Measurements from ENCODE around the gene CD163L1. TPM values are rescaled to one million over a fixed set of nuclear protein-coding genes. Genes with fewer than 3 reads are reported as not detected.
"Not testable (repeated sequence)": the region's sequence is repeated elsewhere in the genome, so short reads cannot be mapped to it uniquely, and the experiment has no call there.

CD163L1 gene
- total RNA-seq, 1 donor from 2014 or later = 0.74 TPM

- no peaks in the 10 kb centered on the region for H3K36me3 ChIP-seq
- DNase-seq (ENCODE audit: extremely low spot score in 2 of 2) = no peak
- no peaks in the 10 kb centered on the region for H3K27me3 ChIP-seq
- no peak overlapping the region for H3K4me3 ChIP-seq
- no peak overlapping the region for H3K27ac ChIP-seq
- no peak for TF ChIP-seq CTCF (IDR thresholded peaks at IDR 0.05)
- no peak for TF ChIP-seq POLR2A (IDR thresholded peaks at IDR 0.05)
- no peak for TF ChIP-seq POLR2AphosphoS5 (IDR thresholded peaks at IDR 0.05; ENCODE audit: insufficient read depth in 1 of 2, low read depth in 1 of 2)
- intact Hi-C loops (cut with DNase I) = no loop called here
- H3K4me1 ChIP-seq = no peaks in the 10 kb centered on the region
- no peaks in the 10 kb centered on the region for H3K9me3 ChIP-seq
Measured at GRCh38 chr12:7351177-7351576, 92.8 kb downstream of the CD163L1 start.

GRCh38 chr12:7349418-7349817, 94.5 kb downstream of the CD163L1 start:
- TF ChIP-seq POLR2AphosphoS5 (IDR thresholded peaks at IDR 0.05; ENCODE audit: insufficient read depth in 1 of 2, low read depth in 1 of 2) (no peak), CTCF (IDR thresholded peaks at IDR 0.05) (no peak), POLR2A (IDR thresholded peaks at IDR 0.05) (no peak)
- intact Hi-C loops (cut with DNase I) = no loop called here

GRCh38 chr12:7346551-7347225, 97.3 kb downstream of the CD163L1 start:
- no peaks in the 10 kb centered on the region for H3K36me3 ChIP-seq
- intact Hi-C loops (cut with DNase I) = no loop called here
- no peaks in the 10 kb centered on the region for H3K4me1 ChIP-seq
- no peaks in the 10 kb centered on the region for H3K9me3 ChIP-seq
- H3K27me3 ChIP-seq = no peaks in the 10 kb centered on the region
- H3K27ac ChIP-seq = no peak overlapping the region
- no peak overlapping the region for H3K4me3 ChIP-seq
- no peak for DNase-seq (ENCODE audit: extremely low spot score in 2 of 2)
- TF ChIP-seq POLR2AphosphoS5 (IDR thresholded peaks at IDR 0.05; ENCODE audit: insufficient read depth in 1 of 2, low read depth in 1 of 2) = no peak
- TF ChIP-seq CTCF (IDR thresholded peaks at IDR 0.05) = no peak
- no peak for TF ChIP-seq POLR2A (IDR thresholded peaks at IDR 0.05)

More at GRCh38 chr12:7349418-7349817, 94.5 kb downstream of the CD163L1 start:
- no peak for DNase-seq (ENCODE audit: extremely low spot score in 2 of 2)
- Histone ChIP-seq H3K9me3 (no peaks in the 10 kb centered on the region), H3K4me1 (no peaks in the 10 kb centered on the region), H3K27me3 (no peaks in the 10 kb centered on the region), H3K4me3 (no peak overlapping the region), H3K36me3 (no peaks in the 10 kb centered on the region), H3K27ac (no peak overlapping the region)

GRCh38 chr12:7344833-7345606, 98.9 kb downstream of the CD163L1 start:
- no peaks in the 10 kb centered on the region for H3K4me1 ChIP-seq
- intact Hi-C loops (cut with DNase I) = no loop called here
- no peak for TF ChIP-seq POLR2A (IDR thresholded peaks at IDR 0.05)
- no peak for TF ChIP-seq CTCF (IDR thresholded peaks at IDR 0.05)
- no peak for TF ChIP-seq POLR2AphosphoS5 (IDR thresholded peaks at IDR 0.05; ENCODE audit: insufficient read depth in 1 of 2, low read depth in 1 of 2)

GRCh38 chr12:7339675-7340074, 104.3 kb downstream of the CD163L1 start:
- TF ChIP-seq POLR2AphosphoS5 (IDR thresholded peaks at IDR 0.05; ENCODE audit: insufficient read depth in 1 of 2, low read depth in 1 of 2) (no peak), POLR2A (IDR thresholded peaks at IDR 0.05) (no peak), CTCF (IDR thresholded peaks at IDR 0.05) (no peak)
- Histone ChIP-seq H3K36me3 (no peaks in the 10 kb centered on the region), H3K27me3 (no peaks in the 10 kb centered on the region), H3K4me3 (no peak overlapping the region), H3K9me3 (no peaks in the 10 kb centered on the region), H3K4me1 (no peaks in the 10 kb centered on the region), H3K27ac (no peak overlapping the region)
- DNase-seq (ENCODE audit: extremely low spot score in 2 of 2) = no peak
- intact Hi-C loops (cut with DNase I) = no loop called here

More at GRCh38 chr12:7344833-7345606, 98.9 kb downstream of the CD163L1 start:
- no peaks in the 10 kb centered on the region for H3K27me3 ChIP-seq
- H3K27ac ChIP-seq = no peak overlapping the region
- no peaks in the 10 kb centered on the region for H3K9me3 ChIP-seq
- DNase-seq (ENCODE audit: extremely low spot score in 2 of 2) = no peak
- no peaks in the 10 kb centered on the region for H3K36me3 ChIP-seq
- H3K4me3 ChIP-seq = no peak overlapping the region

GRCh38 chr12:7337790-7338189, 106.2 kb downstream of the CD163L1 start:
- H3K27ac ChIP-seq; intact Hi-C loops (cut with DNase I); H3K36me3 ChIP-seq; H3K27me3 ChIP-seq; H3K9me3 ChIP-seq; H3K4me1 ChIP-seq; H3K4me3 ChIP-seq; DNase-seq (ENCODE audit: extremely low spot score in 2 of 2): not testable (repeated sequence)

All from vagina (tissue), 2 donors.